Measurements from ENCODE around the gene FARP1. TPM values are rescaled to one million over a fixed set of nuclear protein-coding genes. Genes with fewer than 3 reads are reported as not detected.

Gene FARP1
- total RNA-seq, 1 experiment from 2014 or later: 33.0 TPM

- DNase-seq (ENCODE audit: low read depth): no peak
- in situ Hi-C loops (cut with HindIII; ENCODE audit: low pct_unique_long_range_greater_than_20kb, low sequenced_read_pairs): no loop called here
Measured at GRCh38 chr13:98492335-98493041, 349.6 kb downstream of the FARP1 start.

GRCh38 chr13:98493042-98493712, 350.3 kb downstream of the FARP1 start:
- DNase-seq (ENCODE audit: low read depth): no peak
- in situ Hi-C loops (cut with HindIII; ENCODE audit: low pct_unique_long_range_greater_than_20kb, low sequenced_read_pairs): no loop called here

- in situ Hi-C loops (cut with HindIII; ENCODE audit: low pct_unique_long_range_greater_than_20kb, low sequenced_read_pairs): no loop called here
- no peak for DNase-seq (ENCODE audit: low read depth)
Measured at GRCh38 chr13:98494769-98495168, 351.9 kb downstream of the FARP1 start.

GRCh38 chr13:98495627-98496478, 353.0 kb downstream of the FARP1 start:
- in situ Hi-C loops (cut with HindIII; ENCODE audit: low pct_unique_long_range_greater_than_20kb, low sequenced_read_pairs): no loop called here
- no peak for DNase-seq (ENCODE audit: low read depth)

GRCh38 chr13:98496479-98496791, 353.5 kb downstream of the FARP1 start:
- no peak for DNase-seq (ENCODE audit: low read depth)

GRCh38 chr13:98496966-98497365, 354.1 kb downstream of the FARP1 start:
- DNase-seq (ENCODE audit: low read depth): no peak
- in situ Hi-C loops (cut with HindIII; ENCODE audit: low pct_unique_long_range_greater_than_20kb, low sequenced_read_pairs): no loop called here

More at GRCh38 chr13:98496479-98496791, 353.5 kb downstream of the FARP1 start:
- in situ Hi-C loops (cut with HindIII; ENCODE audit: low pct_unique_long_range_greater_than_20kb, low sequenced_read_pairs): no loop called here

- no peak for DNase-seq (ENCODE audit: low read depth)
- in situ Hi-C loops (cut with HindIII; ENCODE audit: low pct_unique_long_range_greater_than_20kb, low sequenced_read_pairs): no loop called here
Measured at GRCh38 chr13:98500963-98501421, 358.1 kb downstream of the FARP1 start.

GRCh38 chr13:98503175-98504028, 360.5 kb downstream of the FARP1 start:
- no peak for DNase-seq (ENCODE audit: low read depth)

GRCh38 chr13:98504029-98504351, 361.1 kb downstream of the FARP1 start:
- in situ Hi-C loops (cut with HindIII; ENCODE audit: low pct_unique_long_range_greater_than_20kb, low sequenced_read_pairs): no loop called here
- DNase-seq (ENCODE audit: low read depth): no peak

More at GRCh38 chr13:98503175-98504028, 360.5 kb downstream of the FARP1 start:
- in situ Hi-C loops (cut with HindIII; ENCODE audit: low pct_unique_long_range_greater_than_20kb, low sequenced_read_pairs): no loop called here

GRCh38 chr13:98504371-98504963, 361.6 kb downstream of the FARP1 start:
- no peak for DNase-seq (ENCODE audit: low read depth)
- in situ Hi-C loops (cut with HindIII; ENCODE audit: low pct_unique_long_range_greater_than_20kb, low sequenced_read_pairs): no loop called here

Other genes starting within 250 kb of the FARP1 start
- gene IPO5, start 189.4 kb upstream of the FARP1 start, total RNA-seq (2014; rRNA removed; shearing (Covaris generic); ENCODE audit: low replicate concordance): 48.2 and 72.6 TPM in 2 replicates
- gene RNF113B, start 34.2 kb downstream of the FARP1 start, total RNA-seq (2014; rRNA removed; shearing (Covaris generic); ENCODE audit: low replicate concordance): not detected in 2 replicates

All from Caki2 (cell line).